C4-2B (cell line): ENCODE results near the gene CTNNA1.

Experiments used
- H3K27ac ChIP-seq: fragments of 450-650 bp; 2 replicates; pipeline ENCODE4 v1.5.1; 2017
- ZFX ChIP-seq: fragments of 450-650 bp; IDR thresholded peaks from 2 replicates; pipeline ENCODE4 v1.6.1; 2017
- TF ChIP-seq, protein P1 (sequence below): fragments of 450-650 bp; conservative IDR thresholded peaks from 2 replicates; pipeline ENCODE4 v1.5.1; 2017; ENCODE audit warnings: mild to moderate bottlenecking

CTNNA1 gene

DNA sequence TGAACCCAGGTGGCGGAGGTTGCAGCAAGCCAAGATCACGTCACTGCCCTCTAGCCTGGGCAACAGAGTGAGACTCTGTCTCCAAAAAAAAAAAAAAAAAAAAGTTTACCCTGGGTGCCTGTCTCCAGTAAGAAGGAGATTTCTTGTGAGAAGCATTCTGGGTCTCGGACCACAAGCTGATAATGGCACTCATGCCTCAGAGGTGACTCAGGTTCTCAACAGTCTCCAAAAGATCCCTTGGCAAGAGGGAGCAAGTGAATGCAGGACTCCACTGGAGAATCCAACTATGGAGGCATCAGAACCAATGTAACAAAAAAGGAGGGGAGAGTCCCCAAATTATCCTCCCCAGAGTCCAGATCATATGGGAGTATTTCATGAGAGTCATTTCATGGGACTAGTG is 227.9 kb downstream of the CTNNA1 start:
- no peak overlapping the region for H3K27ac ChIP-seq
- no peak for TF ChIP-seq ZFX
- TF ChIP-seq, protein P1, sequence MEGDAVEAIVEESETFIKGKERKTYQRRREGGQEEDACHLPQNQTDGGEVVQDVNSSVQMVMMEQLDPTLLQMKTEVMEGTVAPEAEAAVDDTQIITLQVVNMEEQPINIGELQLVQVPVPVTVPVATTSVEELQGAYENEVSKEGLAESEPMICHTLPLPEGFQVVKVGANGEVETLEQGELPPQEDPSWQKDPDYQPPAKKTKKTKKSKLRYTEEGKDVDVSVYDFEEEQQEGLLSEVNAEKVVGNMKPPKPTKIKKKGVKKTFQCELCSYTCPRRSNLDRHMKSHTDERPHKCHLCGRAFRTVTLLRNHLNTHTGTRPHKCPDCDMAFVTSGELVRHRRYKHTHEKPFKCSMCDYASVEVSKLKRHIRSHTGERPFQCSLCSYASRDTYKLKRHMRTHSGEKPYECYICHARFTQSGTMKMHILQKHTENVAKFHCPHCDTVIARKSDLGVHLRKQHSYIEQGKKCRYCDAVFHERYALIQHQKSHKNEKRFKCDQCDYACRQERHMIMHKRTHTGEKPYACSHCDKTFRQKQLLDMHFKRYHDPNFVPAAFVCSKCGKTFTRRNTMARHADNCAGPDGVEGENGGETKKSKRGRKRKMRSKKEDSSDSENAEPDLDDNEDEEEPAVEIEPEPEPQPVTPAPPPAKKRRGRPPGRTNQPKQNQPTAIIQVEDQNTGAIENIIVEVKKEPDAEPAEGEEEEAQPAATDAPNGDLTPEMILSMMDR: no peak

DNA sequence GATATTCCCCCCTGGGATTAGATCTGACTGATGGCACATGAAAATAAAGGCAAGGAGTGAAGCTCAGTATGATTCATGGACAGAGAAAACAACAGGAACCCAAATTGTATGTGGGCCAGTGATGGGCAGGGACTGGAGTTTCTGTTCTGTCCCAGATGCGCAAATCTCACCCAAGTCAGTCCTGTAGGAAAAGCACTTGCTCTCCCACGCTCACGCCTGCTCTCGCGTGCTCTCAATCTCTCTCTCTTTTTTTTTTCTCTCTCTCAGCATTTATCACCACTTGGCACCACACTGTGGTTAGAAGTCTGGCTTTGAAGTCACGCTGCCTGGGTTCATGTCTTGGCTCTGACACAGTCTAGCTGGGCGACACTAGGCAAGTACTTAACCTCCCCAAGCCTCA is 228.4 kb downstream of the CTNNA1 start:
- H3K27ac ChIP-seq: no peak overlapping the region
- TF ChIP-seq, protein P1: no peak
- no peak for TF ChIP-seq ZFX

DNA sequence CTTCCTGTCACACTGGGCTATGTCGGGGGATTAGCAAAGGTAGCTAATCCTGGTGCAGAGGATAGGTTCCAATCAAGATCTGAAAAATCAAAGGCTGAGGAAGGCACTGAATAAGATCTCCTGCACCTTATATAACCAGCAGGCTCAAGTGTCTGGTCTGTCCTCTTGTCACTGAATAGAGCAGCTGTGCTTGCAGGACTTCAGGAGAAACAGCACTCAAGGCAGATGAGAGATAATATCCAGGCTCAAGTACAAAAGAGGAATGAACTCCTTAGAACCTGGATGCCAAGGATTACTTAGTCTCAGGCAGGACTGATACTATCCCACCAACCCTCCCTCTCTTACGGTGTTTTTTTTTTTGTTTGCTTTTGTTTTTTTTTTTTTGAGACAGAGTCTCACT is 230.8 kb downstream of the CTNNA1 start:
- H3K27ac ChIP-seq: no peak overlapping the region
- TF ChIP-seq, protein P1: no peak
- TF ChIP-seq ZFX: no peak
